LNCaP clone FGC (cell line): Measurements from ENCODE around the gene EDAR.

Experiments used
- DNase-seq: peaks from one replicate; pipeline ENCODE4 v3.0.0-alpha.2; 2011; ENCODE audit warnings: low read depth
- H3K4me3 ChIP-seq: 2 replicates; pipeline ENCODE4 v1.5.1; 2011; ENCODE audit warnings: mild to moderate bottlenecking, low read depth, low read length, control low read depth
- TF ChIP-seq, protein P1 (sequence below): IDR thresholded peaks from 2 replicates; pipeline ENCODE4 v1.5.1; 2012; ENCODE audit warnings: mild to moderate bottlenecking; ENCODE audit not compliant: control insufficient read depth, insufficient read depth; ENCODE audit errors: extremely low read depth

Gene EDAR

DNA sequence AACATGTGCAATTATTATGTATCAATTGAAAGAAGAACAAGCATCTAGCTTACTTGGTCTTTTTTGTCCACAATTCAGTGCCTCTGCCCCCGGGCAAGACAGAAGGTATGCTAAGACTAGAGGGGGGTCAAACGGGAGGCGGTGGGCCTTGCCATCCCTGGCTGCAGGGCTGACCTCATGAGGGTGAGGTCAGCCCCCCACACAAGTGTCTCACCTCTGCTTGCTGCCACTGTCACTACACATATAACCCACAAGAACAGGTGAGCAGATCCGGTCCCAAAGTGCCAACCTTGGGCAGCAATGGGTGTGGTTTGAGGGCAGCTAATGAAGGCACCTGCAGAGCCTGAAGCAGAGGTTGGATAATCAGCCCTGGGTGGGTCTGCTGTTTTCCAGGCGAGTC, 71.5 kb downstream of the EDAR start:
- DNase-seq: no peak
- TF ChIP-seq, protein P1, sequence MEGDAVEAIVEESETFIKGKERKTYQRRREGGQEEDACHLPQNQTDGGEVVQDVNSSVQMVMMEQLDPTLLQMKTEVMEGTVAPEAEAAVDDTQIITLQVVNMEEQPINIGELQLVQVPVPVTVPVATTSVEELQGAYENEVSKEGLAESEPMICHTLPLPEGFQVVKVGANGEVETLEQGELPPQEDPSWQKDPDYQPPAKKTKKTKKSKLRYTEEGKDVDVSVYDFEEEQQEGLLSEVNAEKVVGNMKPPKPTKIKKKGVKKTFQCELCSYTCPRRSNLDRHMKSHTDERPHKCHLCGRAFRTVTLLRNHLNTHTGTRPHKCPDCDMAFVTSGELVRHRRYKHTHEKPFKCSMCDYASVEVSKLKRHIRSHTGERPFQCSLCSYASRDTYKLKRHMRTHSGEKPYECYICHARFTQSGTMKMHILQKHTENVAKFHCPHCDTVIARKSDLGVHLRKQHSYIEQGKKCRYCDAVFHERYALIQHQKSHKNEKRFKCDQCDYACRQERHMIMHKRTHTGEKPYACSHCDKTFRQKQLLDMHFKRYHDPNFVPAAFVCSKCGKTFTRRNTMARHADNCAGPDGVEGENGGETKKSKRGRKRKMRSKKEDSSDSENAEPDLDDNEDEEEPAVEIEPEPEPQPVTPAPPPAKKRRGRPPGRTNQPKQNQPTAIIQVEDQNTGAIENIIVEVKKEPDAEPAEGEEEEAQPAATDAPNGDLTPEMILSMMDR: no peak
- no peak overlapping the region for H3K4me3 ChIP-seq

DNA sequence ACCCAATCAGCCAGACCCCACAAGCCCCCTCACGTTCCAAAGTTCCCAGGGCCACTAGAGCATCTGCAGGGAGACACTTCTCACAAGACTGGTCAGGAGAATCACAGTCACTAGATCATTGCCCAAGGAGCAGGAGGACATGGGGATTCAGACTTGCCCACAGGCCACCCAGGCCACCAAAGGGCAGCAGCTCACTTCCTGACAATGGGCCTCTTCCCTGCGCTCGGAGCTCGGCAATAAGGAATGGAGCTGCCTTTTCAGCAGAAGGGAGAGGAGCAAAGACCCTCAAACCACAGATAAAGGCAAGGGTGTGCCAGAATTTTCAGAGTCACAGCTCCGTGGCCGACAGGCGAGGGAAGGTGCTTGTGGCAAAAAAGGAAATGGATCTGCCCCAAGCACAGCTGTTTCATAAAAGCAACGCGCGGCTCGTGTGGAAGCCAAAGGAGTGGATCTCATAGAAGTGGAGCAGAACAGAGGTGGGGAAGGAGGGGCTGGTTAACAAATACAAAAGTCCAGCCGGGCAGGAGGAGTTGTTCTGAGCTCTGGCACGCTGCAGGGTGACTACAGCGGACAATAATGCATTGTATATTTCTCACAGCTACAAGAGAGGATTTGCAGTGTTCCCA, 72.1 kb downstream of the EDAR start:
- DNase-seq: no peak
- H3K4me3 ChIP-seq: no peak overlapping the region

DNA sequence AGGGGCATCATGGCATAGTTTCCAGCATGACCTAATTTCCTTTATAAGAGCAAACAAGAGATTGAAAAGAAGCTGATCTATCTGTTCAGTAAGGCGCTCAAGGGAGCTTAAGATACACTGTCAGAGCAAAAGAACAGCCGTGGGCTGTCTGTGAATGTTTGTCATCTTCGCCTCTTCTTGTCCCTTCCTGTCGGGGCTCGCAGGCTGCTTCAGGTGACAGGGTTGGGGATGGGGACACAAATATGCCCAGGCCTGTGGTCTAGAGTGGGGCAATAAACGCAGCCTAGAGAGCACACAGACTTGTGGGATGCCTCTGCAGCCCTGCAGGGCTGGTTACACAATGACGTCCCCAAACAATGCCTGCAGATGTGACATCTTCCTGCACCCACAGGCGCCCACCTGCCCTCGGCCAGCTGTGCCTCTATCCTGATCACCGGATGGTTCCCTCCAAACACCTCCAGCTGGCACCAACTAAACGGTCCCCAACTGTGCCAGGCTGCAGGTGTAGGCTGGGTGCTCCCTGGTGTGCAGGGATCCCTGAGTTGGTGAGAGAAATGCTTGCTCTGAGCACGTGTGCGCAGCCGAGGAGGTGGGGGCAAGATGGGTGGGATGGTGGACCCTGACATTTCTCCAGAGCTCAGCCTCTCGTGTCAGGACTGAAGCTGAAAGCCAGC, 72.8 kb downstream of the EDAR start:
- no peak overlapping the region for H3K4me3 ChIP-seq
- TF ChIP-seq, protein P1: no peak
- no peak for DNase-seq

More for the DNA sequence above, 72.1 kb downstream of the EDAR start:
- TF ChIP-seq, protein P1: no peak

DNA sequence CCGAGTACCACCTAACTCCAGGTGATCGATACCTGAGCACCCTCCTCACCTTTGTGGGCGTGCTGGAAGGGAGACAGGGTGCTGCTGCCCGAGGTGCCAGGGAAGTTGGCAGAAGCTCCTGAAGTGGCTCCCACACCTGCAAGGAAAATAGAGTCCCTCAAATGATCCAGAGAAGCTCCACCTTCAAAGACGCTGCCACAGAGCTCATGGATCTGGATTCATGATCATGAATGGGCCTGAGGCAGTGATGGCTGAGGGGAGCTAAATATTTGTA, 76.5 kb downstream of the EDAR start:
- no peak for DNase-seq
- TF ChIP-seq, protein P1: no peak
- H3K4me3 ChIP-seq: no peak overlapping the region

DNA sequence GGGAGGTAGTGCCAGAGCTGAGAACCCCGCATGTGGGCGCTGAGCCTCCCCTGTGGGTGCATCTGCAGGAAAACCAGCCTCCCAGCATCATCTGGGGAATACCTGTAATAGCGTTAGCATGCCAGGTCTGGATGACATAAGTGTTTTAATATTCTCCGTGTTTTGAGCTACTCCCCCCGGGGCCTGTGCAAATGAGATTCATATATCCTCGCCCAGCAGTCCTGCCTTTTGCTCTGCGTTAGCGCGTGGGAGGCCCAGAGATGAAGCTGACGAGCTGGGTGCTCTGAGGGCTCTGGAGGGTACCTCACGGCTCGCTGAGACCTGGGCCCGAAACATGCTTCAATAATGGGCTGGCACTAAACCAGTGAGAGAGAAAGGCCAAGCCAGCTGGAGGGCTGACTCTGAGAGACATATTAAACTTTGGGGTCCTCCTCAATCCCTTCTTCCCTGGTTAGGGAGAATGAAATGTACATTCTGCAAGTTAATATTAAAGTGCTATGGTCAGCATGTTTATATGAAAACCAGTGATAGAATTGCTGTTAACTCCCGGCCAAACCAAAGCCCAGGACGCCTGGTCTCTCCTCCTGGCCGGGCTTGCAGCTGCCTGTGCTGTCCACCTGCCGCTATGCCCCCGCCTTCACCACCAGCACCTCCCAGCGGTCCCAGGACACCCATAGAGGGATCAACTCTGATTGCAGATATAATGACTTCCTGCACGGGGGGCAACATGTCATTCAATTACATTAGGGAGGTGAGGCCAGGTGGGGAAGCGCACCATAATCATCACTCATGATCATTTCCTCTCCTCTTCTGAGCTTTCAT, 77.0 kb downstream of the EDAR start:
- no peak for DNase-seq
- TF ChIP-seq, protein P1: no peak
- H3K4me3 ChIP-seq: no peak overlapping the region

DNA sequence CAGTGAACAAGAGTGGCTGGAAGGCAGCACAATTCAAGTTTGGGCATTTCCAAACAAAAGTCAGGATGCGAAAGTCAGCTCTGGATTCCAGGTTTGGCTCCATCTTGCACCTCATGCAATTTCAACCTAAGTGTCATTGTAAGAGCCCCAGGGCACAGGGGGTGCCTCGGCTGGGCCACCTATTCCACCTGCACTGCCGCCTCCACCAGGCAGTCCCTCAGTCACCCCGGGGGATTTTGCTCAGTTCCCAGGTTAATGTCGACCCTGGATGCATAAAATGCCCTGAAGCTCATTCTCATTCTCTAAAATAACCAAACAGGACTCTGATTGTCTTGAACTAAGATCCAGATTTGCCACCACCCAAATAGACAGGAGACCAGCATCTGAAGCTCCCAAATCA, 77.6 kb downstream of the EDAR start:
- TF ChIP-seq, protein P1: no peak
- no peak overlapping the region for H3K4me3 ChIP-seq
- DNase-seq: no peak
